Endothelial cell of hepatic sinusoid (primary cell): ENCODE results near the gene AGBL2.
"Not testable (repeated sequence)": the region's sequence is repeated elsewhere in the genome, so short reads cannot be mapped to it uniquely, and the experiment has no call there.

Source experiments
- in situ Hi-C: cut with HindIII; loops from 2 replicates; pipeline ENCODE4 v1.10.0; 2017; ENCODE audit warnings: low sequenced_read_pairs

AGBL2 gene

GRCh38 chr11:47691979-47692378 is 23.2 kb downstream of the AGBL2 start:
- in situ Hi-C loops: no loop called here

GRCh38 chr11:47689480-47689879 is 25.7 kb downstream of the AGBL2 start:
- in situ Hi-C loops: no loop called here

DNA sequence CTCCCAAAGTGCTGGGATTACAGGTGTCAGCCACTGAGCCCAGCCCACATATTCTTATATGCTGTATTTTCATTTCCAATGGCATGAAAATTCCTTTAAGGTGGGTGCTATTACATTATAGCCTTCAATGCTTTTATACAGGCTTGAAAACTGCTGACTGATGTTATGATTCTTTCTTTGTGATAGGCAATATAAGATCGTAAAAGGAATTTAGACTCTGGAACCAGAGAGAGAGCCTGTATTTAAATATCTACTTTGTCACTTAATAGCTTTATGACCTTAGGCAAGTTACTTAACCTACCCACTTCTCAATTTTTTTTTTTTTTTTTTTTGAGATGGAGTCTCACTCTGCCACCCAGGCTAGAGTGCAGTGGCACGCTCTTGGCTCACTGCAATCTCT is 26.2 kb downstream of the AGBL2 start:
- in situ Hi-C loops: no loop called here

- in situ Hi-C loops: no loop called here
Observed at GRCh38 chr11:47688111-47688510, 27.1 kb downstream of the AGBL2 start.

DNA sequence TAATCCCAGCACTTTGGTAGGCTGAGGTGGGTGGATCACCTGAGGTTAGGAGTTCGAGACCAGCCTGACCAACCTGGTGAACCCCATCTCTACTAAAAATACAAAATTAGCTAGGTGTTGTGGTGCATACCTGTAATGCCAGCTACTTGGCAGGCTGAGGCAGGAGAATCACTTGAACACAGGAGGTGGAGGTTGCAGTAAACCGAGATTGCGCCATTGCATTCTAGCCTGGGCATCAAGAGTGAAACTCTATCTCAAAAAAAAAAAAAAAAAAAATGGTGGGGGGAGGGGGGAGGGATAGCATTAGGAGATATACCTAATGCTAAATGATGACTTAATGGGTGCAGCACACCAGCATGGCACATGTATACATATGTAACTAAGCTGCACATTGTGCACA is 28.5 kb downstream of the AGBL2 start:
- in situ Hi-C loops: not testable (repeated sequence)

DNA sequence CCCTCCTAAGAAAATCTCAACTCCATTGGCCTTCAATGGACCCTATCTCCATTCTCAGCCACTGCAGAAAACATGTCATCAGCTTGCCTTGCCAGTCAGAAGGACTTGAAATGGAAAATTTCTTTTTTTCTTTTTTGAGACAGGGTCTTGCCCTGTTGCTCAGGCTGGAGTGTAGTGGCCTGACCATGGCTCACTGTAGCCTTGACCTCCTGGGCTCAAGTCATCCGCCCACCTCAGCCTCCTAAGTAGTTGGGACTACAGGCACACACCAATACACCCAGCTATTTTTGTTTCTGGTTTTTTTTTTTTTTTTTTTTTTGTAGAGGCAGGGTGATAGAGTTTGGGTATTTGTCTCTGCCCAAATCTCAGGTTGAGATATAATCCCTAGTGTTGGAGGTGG is 29.0 kb downstream of the AGBL2 start:
- in situ Hi-C loops: no loop called here

DNA sequence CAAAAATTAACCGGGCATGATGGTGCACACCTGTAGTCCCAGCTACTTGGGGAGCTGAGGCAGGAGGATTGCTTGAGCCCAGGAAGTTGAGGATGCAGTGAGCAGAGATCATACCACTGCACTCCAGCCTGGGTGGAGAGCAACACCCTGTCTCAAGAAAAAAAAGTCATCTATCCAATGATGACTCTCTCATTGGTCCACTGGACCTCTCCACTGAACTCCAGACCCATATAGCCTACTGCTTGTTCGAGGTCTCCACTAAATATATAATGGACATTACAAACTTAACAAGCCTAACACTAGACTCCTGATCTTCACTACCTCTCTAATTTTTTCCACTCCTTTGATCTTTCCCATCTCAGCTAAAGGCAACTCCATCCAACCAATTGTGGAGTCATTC is 39.3 kb downstream of the AGBL2 start:
- in situ Hi-C loops: no loop called here

DNA sequence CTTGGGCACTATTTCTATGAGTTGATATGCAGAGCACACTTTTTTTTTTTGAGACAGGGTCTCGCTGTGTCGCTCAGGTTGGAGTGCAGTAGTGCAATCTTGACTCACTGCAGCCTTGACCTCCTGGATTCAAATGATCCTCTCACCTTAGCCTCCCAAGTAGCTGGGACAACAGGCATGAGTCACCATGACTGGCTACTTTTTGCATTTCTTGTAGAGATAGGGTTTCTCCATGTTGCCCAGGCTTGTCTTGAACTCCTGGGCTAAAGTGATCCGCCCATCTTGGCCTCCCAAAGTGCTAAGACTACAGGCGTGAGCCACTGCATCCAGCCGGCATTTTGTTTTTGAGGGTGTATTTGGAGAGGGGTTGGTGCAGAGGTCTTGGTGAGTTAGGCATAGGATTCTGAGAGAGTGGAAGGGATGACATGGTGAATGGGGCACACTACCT is 42.9 kb downstream of the AGBL2 start:
- in situ Hi-C loops: no loop called here

- in situ Hi-C loops: no loop called here
Observed at GRCh38 chr11:47669856-47670255, 45.3 kb downstream of the AGBL2 start.

DNA sequence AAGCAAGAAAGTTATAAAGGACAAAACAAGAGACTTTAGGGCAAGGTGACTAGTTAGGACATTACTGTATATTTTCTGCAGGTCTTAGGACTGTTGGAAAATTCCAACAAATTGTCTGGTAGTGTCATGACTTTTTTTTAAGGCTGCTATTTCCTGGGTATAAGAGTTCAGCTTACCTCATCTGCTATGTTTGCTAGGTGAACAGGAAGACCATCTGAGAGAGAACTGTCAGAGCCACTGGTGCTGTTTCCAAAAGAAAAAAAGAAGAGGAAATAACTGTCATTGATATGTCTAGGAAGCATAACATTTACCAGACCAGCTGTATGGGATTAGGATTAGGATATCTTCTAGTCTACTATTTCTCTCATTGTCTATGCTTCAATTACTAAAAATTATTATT is 46.5 kb downstream of the AGBL2 start:
- in situ Hi-C loops: no loop called here

- in situ Hi-C loops: no loop called here
Observed at GRCh38 chr11:47667555-47667954, 47.6 kb downstream of the AGBL2 start.

GRCh38 chr11:47667135-47667534 is 48.0 kb downstream of the AGBL2 start:
- in situ Hi-C loops: no loop called here

- in situ Hi-C loops: not testable (repeated sequence)
Observed at GRCh38 chr11:47664936-47665335, 50.2 kb downstream of the AGBL2 start.

- in situ Hi-C loops: no loop called here
Observed at GRCh38 chr11:47661245-47661644, 53.9 kb downstream of the AGBL2 start.

- in situ Hi-C loops: no loop called here
Observed at GRCh38 chr11:47659276-47659675, 55.9 kb downstream of the AGBL2 start.

DNA sequence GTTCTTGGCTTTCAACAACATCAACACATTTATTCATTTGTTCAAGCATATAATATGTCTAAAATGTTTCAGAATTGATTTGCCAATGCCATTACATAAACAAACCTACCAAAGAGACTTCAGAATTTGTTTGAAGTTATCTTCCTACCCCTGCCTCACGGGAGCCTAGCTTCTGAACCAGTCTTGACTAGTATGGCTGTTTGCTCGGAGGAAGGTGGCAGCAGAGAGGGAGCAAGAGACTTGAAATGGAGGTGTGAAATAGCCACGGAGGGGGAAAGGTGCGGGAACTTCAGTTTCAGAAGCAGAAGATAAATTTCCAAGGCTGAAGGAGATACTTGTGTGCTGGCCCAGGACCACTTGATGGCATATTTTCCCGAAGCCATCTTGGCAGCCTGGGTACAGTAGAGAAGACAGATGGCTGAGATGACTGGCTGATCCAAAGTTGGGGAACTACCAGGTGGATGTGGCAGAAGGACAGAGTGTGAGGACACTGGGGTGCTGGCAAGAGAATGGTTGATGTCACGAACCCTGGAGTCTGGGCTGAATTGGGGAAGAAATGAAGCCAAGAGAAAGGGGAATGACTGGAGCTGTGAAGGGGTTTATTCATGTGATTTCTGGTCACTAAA is 58.8 kb downstream of the AGBL2 start:
- in situ Hi-C loops: no loop called here

- in situ Hi-C loops: no loop called here
Observed at GRCh38 chr11:47651818-47652469, 63.2 kb downstream of the AGBL2 start.

- in situ Hi-C loops: no loop called here
Observed at GRCh38 chr11:47649276-47649675, 65.9 kb downstream of the AGBL2 start.

GRCh38 chr11:47646019-47646418 is 69.2 kb downstream of the AGBL2 start:
- in situ Hi-C loops: no loop called here

DNA sequence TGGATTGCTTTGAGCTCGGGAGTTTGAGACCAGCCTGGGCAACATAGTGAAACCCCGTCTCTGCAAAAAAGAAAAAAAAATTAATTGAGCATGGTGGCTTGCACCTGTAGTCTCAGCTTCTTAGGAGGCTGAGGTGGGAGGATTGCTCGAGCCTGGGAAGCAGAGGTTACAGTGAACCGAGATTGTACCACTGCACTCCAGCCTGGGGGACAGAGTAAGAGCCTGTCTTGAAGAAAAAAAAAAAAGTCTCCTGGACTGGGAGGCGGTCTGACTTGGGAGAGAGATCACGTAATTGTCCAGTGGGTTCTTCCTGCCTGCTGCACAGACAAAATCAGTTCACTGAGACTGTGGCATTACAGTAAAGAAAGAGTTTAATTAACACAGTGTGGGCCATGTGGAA is 69.7 kb downstream of the AGBL2 start:
- in situ Hi-C loops: no loop called here

DNA sequence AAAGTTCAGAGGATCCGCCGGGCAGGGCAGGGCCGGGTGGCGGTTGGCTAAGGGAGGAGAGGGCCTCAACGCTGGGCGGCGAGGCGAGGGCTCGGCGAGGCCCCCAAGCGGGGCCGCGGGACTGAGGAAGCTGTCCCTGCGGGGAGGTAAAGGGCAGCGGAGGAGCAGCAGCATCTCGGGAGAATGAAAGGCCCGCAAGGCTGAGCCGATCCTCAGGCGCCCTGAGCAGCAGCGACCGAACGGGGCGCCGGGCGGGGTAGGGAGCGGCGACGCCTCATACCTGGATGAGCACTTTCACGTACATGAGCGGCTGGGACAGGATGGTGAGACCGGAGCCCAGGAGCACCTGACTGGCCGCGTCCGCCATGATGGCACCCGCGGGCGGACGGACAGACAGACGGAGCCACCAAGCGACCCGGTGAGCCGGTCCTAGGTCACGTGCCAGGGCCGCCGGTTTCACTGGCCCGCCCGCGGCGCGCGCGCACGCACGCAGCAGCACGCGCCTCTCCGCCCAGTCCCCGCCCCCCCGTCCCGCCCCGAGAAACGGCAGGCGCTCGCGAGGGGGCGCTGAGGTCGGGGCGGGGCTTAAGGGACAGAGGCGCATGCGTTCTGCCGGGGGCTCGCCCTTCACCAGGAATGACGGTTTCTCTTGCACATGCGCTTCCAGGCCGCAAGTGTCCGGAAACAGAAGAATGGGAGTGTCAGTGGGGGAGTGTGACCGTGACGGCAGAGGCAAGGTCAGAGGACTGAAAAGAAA is 72.9 kb downstream of the AGBL2 start, which contains the start of gene MTCH2:
TSS of gene MTCH2 (minus strand) at position 461 of the 757 bp plus-strand sequence. CDS start at position 367, 94 bp downstream.
- in situ Hi-C loops: no loop called here

- in situ Hi-C loops: no loop called here
Observed at GRCh38 chr11:47641600-47642098, 73.5 kb downstream of the AGBL2 start.
